ENCODE results near the gene C16orf96.

Gene C16orf96

GRCh38 chr16:4574919-4575705 is 19.0 kb downstream of the C16orf96 start:
- Histone ChIP-seq H3K27ac (ENCODE audit: poor library complexity, severe bottlenecking) (no peak overlapping the region), H3K9me3 (ENCODE audit: severe bottlenecking) (no peaks in the 10 kb centered on the region), H3K27me3 (ENCODE audit: insufficient read depth, poor library complexity, severe bottlenecking) (no peaks in the 10 kb centered on the region), H3K4me3 (ENCODE audit: severe bottlenecking) (no peak overlapping the region), H3K4me1 (ENCODE audit: insufficient read depth, poor library complexity, severe bottlenecking) (peaks cover 5% of the 10 kb centered on the region), H3K36me3 (ENCODE audit: low read depth) (no peaks in the 10 kb centered on the region)
- no peak for DNase-seq (ENCODE audit: low spot score)
- no peak; the same call in 2 of the 3 replicates for ATAC-seq (ENCODE audit: low read depth)
- no peak for TF ChIP-seq CTCF (IDR thresholded peaks at IDR 0.05; ENCODE audit: poor library complexity, severe bottlenecking)

GRCh38 chr16:4576008-4576407 is 19.9 kb downstream of the C16orf96 start:
- no peaks in the 10 kb centered on the region for H3K27me3 ChIP-seq (ENCODE audit: insufficient read depth, poor library complexity, severe bottlenecking)
- no peak for ATAC-seq (ENCODE audit: low read depth)
- H3K4me1 ChIP-seq (ENCODE audit: insufficient read depth, poor library complexity, severe bottlenecking) = peaks cover 11% of the 10 kb centered on the region
- H3K36me3 ChIP-seq (ENCODE audit: low read depth) = no peaks in the 10 kb centered on the region
- no peak overlapping the region for H3K4me3 ChIP-seq (ENCODE audit: severe bottlenecking)
- TF ChIP-seq CTCF (IDR thresholded peaks at IDR 0.05; ENCODE audit: poor library complexity, severe bottlenecking) = no peak
- no peak for DNase-seq (ENCODE audit: low spot score)
- no peak overlapping the region for H3K27ac ChIP-seq (ENCODE audit: poor library complexity, severe bottlenecking)
- no peaks in the 10 kb centered on the region for H3K9me3 ChIP-seq (ENCODE audit: severe bottlenecking)

- ATAC-seq (ENCODE audit: low read depth) = no peak
- peaks cover 11% of the 10 kb centered on the region for H3K4me1 ChIP-seq (ENCODE audit: insufficient read depth, poor library complexity, severe bottlenecking)
- no peak for TF ChIP-seq CTCF (IDR thresholded peaks at IDR 0.05; ENCODE audit: poor library complexity, severe bottlenecking)
- H3K4me3 ChIP-seq (ENCODE audit: severe bottlenecking) = no peak overlapping the region
- DNase-seq (ENCODE audit: low spot score) = no peak
- no peaks in the 10 kb centered on the region for H3K36me3 ChIP-seq (ENCODE audit: low read depth)
- H3K9me3 ChIP-seq (ENCODE audit: severe bottlenecking) = no peaks in the 10 kb centered on the region
- H3K27ac ChIP-seq (ENCODE audit: poor library complexity, severe bottlenecking) = no peak overlapping the region
- H3K27me3 ChIP-seq (ENCODE audit: insufficient read depth, poor library complexity, severe bottlenecking) = no peaks in the 10 kb centered on the region
These were observed 22.9 kb downstream of the C16orf96 start for GRCh38 chr16:4578961-4579530.

- Histone ChIP-seq H3K27ac (ENCODE audit: poor library complexity, severe bottlenecking) (peak overlapping the region; percentile 62), H3K4me1 (ENCODE audit: insufficient read depth, poor library complexity, severe bottlenecking) (peaks cover 11% of the 10 kb centered on the region), H3K27me3 (ENCODE audit: insufficient read depth, poor library complexity, severe bottlenecking) (no peaks in the 10 kb centered on the region), H3K4me3 (ENCODE audit: severe bottlenecking) (no peak overlapping the region), H3K9me3 (ENCODE audit: severe bottlenecking) (no peaks in the 10 kb centered on the region), H3K36me3 (ENCODE audit: low read depth) (no peaks in the 10 kb centered on the region)
- DNase-seq (ENCODE audit: low spot score) (no peak), ATAC-seq (ENCODE audit: low read depth) (peak; percentile 89)
- TF ChIP-seq CTCF (IDR thresholded peaks at IDR 0.05; ENCODE audit: poor library complexity, severe bottlenecking) = no peak
These were observed 24.1 kb downstream of the C16orf96 start for GRCh38 chr16:4580250-4580649.

- H3K9me3 ChIP-seq (ENCODE audit: severe bottlenecking) = no peaks in the 10 kb centered on the region
- no peak for TF ChIP-seq CTCF (IDR thresholded peaks at IDR 0.05; ENCODE audit: poor library complexity, severe bottlenecking)
- no peak for DNase-seq (ENCODE audit: low spot score)
- no peak for ATAC-seq (ENCODE audit: low read depth)
- no peak overlapping the region for H3K27ac ChIP-seq (ENCODE audit: poor library complexity, severe bottlenecking)
- peaks cover 11% of the 10 kb centered on the region for H3K4me1 ChIP-seq (ENCODE audit: insufficient read depth, poor library complexity, severe bottlenecking)
- no peaks in the 10 kb centered on the region for H3K36me3 ChIP-seq (ENCODE audit: low read depth)
- no peak overlapping the region for H3K4me3 ChIP-seq (ENCODE audit: severe bottlenecking)
- H3K27me3 ChIP-seq (ENCODE audit: insufficient read depth, poor library complexity, severe bottlenecking) = no peaks in the 10 kb centered on the region
These were observed 27.8 kb downstream of the C16orf96 start for GRCh38 chr16:4583906-4584305.
